ENCODE measurements around the gene OTUD7B.
A peak's percentile ranks its signal among the peaks of the same experiment; 100 is the strongest.

Gene OTUD7B

DNA sequence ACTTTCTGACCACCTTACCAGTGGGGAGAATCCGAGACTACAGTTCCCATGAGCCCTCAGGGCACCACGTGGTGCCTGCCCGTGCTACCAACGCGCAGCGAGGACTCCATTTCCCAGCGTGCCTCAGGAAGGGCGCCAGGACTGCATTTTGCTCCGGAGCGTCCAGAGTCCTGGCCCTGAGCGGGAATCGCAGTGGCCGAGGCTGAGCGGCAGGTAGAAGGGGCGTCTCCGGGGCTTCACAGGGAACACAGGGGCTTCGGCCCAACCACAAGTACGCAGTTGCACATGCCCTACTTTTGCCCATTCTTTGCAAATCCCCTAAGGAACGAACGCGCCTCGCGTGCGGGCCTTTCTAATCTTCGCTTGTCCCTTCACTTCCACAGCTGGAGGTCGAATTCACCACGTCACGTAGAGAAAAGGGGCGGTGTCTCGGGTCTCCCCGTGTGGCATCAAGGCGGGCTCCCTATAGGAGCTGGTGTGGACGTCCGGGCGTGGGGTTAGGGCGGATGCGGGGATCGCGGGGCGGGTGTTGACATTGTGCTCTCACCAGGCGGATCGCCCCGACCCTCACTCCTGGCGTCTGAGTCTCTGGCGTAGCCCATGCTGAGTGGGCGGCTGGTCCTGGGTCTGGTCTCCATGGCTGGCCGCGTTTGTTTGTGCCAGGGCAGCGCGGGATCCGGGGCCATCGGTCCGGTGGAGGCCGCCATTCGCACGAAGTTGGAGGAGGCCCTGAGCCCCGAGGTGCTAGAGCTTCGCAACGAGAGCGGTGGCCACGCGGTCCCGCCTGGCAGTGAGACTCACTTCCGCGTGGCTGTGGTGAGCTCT, 110.9 kb downstream of the OTUD7B start, which contains the start of gene BOLA1:
TSS of gene BOLA1 (plus strand) at position 109 of the 825 bp plus-strand sequence. CDS start at position 601, 492 bp downstream.
- DNase-seq (ENCODE audit: low spot score): peak; percentile 94
- no peak for TF ChIP-seq CTCF (IDR thresholded peaks at IDR 0.05; ENCODE audit: extremely low read depth, missing control alignments)

GRCh38 chr1:149896575-149896974, 114.0 kb downstream of the OTUD7B start:
- TF ChIP-seq CTCF (IDR thresholded peaks at IDR 0.05; ENCODE audit: extremely low read depth, missing control alignments): no peak
- DNase-seq (ENCODE audit: low spot score): no peak

GRCh38 chr1:149888999-149889289, 121.6 kb downstream of the OTUD7B start:
- TF ChIP-seq CTCF (IDR thresholded peaks at IDR 0.05; ENCODE audit: extremely low read depth, missing control alignments): no peak
- no peak for DNase-seq (ENCODE audit: low spot score)

DNA sequence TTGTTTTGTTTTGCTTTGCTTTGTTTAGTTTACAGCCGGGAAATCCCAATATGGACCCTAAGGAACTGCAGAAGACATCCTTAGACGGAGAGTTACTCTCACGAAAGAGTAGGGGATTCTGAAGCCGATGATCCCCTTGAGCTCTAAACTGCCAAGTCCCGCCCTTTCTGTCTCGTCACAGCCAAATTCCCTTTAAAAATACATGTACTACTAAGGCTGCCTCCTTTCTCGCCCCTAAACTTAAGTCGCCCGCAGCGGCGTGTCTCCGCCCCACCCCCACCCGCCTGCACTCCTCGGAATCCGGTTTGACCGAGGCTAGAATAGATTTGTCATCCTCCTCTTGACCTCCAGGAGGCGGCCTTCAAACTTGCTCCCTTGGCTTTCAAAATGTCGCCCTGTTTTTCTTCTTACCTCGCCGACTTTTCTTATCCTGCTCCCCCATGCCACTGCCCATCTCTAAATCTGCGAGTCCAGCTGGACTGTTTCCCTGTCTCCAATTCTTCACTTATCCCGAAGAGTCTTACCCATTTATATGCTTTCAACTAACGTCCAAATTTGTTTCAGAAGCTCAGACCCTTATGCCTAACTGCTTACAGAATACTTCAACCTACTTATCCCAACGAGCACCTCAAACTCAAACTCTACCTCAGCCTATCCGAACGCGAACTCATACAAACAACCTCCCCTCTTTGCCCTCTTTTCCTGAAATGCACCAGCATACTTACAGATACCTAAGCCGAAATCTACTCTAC, 122.1 kb downstream of the OTUD7B start:
- TF ChIP-seq CTCF (IDR thresholded peaks at IDR 0.05; ENCODE audit: extremely low read depth, missing control alignments): peak; percentile 51
- DNase-seq (ENCODE audit: low spot score): peak; percentile 73
